HepG2 (cell line): ENCODE data around the gene DDX19B. TPM values are rescaled to one million over a fixed set of nuclear protein-coding genes. Genes with fewer than 3 reads are reported as not detected.
A peak's percentile ranks its signal among the peaks of the same experiment; 100 is the strongest.

ENCODE experiments used
- HDAC6 ChIP-seq: fragments of 200-600 bp; sonication (generic); IDR thresholded peaks from 2 replicates; pipeline ENCODE4 v1.7.0; 2017; ENCODE audit warnings: mild to moderate bottlenecking, antibody characterized with exemption, low read length, low read depth
- HOXD1 ChIP-seq: sonication (generic); formaldehyde crosslinking; IDR thresholded peaks from 2 replicates; pipeline ENCODE4 v1.5.0; 2020; ENCODE audit warnings: missing genetic modification reagents
- JARID2 ChIP-seq: sonication (generic); formaldehyde crosslinking; IDR thresholded peaks from 2 replicates; pipeline ENCODE4 v1.8.1; 2023; ENCODE audit warnings: missing genetic modification reagents, inconsistent platforms; ENCODE audit not compliant: insufficient replicate concordance
- KDM5A ChIP-seq: fragments of 200-600 bp; sonication (generic); IDR thresholded peaks from 2 replicates; pipeline ENCODE4 v1.7.0; 2018; ENCODE audit warnings: antibody characterized with exemption, mild to moderate bottlenecking, low read length, borderline replicate concordance
- PAXIP1 ChIP-seq: sonication (generic); formaldehyde crosslinking; conservative IDR thresholded peaks from 2 replicates; pipeline ENCODE4 v1.4.0; 2020; ENCODE audit warnings: mild to moderate bottlenecking, missing genetic modification reagents, moderate library complexity
- PHB2 ChIP-seq: fragments of 450-650 bp; IDR thresholded peaks from 2 replicates; pipeline ENCODE4 v1.6.1; 2018; ENCODE audit not compliant: partially characterized antibody
- POLR2A ChIP-seq, 2 experiments: IDR thresholded peaks; 2 replicates each; pipeline ENCODE4 v1.6.1; 2011; ENCODE audit warnings: low read depth in 2 of 2, low read length in 2 of 2, mild to moderate bottlenecking in 1 of 2, moderate library complexity in 1 of 2; ENCODE audit not compliant: insufficient read depth in 1 of 2
- RFXAP ChIP-seq: sonication (generic); formaldehyde crosslinking; IDR thresholded peaks from 2 replicates; pipeline ENCODE4 v1.4.0; 2020; ENCODE audit warnings: missing genetic modification reagents, borderline replicate concordance
- SALL1 ChIP-seq: sonication (generic); formaldehyde crosslinking; IDR thresholded peaks from 2 replicates; pipeline ENCODE4 v1.8.0; 2022; ENCODE audit warnings: mild to moderate bottlenecking, missing genetic modification reagents
- SP140L ChIP-seq: sonication (generic); formaldehyde crosslinking; IDR thresholded peaks from 2 replicates; pipeline ENCODE4 v1.4.0; 2020; ENCODE audit warnings: missing genetic modification reagents, borderline replicate concordance
- TIGD3 ChIP-seq: sonication (generic); formaldehyde crosslinking; IDR thresholded peaks from 2 replicates; pipeline ENCODE4 v1.5.1; 2020; ENCODE audit warnings: mild to moderate bottlenecking, missing genetic modification reagents, borderline replicate concordance
- ZFYVE20 ChIP-seq: sonication (generic); formaldehyde crosslinking; IDR thresholded peaks from 2 replicates; pipeline ENCODE4 v1.8.0; 2023; ENCODE audit warnings: low read depth, mild to moderate bottlenecking, moderate library complexity, missing genetic modification reagents, borderline replicate concordance
- ZNF143 ChIP-seq: sonication (generic); formaldehyde crosslinking; IDR thresholded peaks from 2 replicates; pipeline ENCODE4 v1.4.0; 2020; ENCODE audit warnings: missing genetic modification reagents
- ZNF180 ChIP-seq: sonication (generic); formaldehyde crosslinking; IDR thresholded peaks from 2 replicates; pipeline ENCODE4 v1.4.0; 2020; ENCODE audit warnings: low read depth, missing genetic modification reagents, borderline replicate concordance
- ZNF225 ChIP-seq: sonication (generic); formaldehyde crosslinking; IDR thresholded peaks from 2 replicates; pipeline ENCODE4 v1.4.0; 2020; ENCODE audit warnings: mild to moderate bottlenecking, missing genetic modification reagents
- ZNF333 ChIP-seq: sonication (generic); formaldehyde crosslinking; IDR thresholded peaks from 2 replicates; pipeline ENCODE4 v1.4.0; 2020; ENCODE audit warnings: mild to moderate bottlenecking, missing genetic modification reagents, borderline replicate concordance
- ZNF562 ChIP-seq: sonication (generic); formaldehyde crosslinking; IDR thresholded peaks from 2 replicates; pipeline ENCODE4 v1.8.0; 2022; ENCODE audit warnings: missing genetic modification reagents, borderline replicate concordance
- ZNF790 ChIP-seq: sonication (generic); formaldehyde crosslinking; IDR thresholded peaks from 2 replicates; pipeline ENCODE4 v1.8.0; 2022; ENCODE audit warnings: missing genetic modification reagents, mild to moderate bottlenecking, borderline replicate concordance
- polyA plus RNA-seq, 8 experiments: library from polyadenylated mRNA; depleted of rRNA in 3 of 8; stranded (reverse) in 7 of 8; unstranded in 1 of 8; fragments of >200 nt; fragmentation: Illumina TruSeq in 4 of 8; extraction: Trizol in 4 of 8; gene quantifications; 2 replicates each; pipeline versions ENCODE4 v1.2.1 to v1.2.3, GENCODE V29; 2011 to 2016; ENCODE audit warnings: low read depth in 4 of 8, missing spikeins in 1 of 8, mixed read lengths in 1 of 8; ENCODE audit not compliant: insufficient read depth in 1 of 8
- total RNA-seq, 5 experiments: library from RNA; depleted of rRNA; stranded (reverse); fragments of >200 nt; fragmentation: Illumina TruSeq; extraction: Trizol; gene quantifications; 2 replicates each; pipeline ENCODE4 v1.2.3, GENCODE V29; 2016; ENCODE audit warnings: low read depth in 1 of 5
- TF ChIP-seq, protein P1 (sequence below): sonication (generic); formaldehyde crosslinking; IDR thresholded peaks from 2 replicates; pipeline ENCODE4 v1.4.0; 2020; ENCODE audit warnings: missing genetic modification reagents
- TF ChIP-seq, protein P2 (sequence below): sonication (generic); formaldehyde crosslinking; IDR thresholded peaks from 2 replicates; pipeline ENCODE4 v1.4.0; 2020; ENCODE audit warnings: mild to moderate bottlenecking, low read depth, missing genetic modification reagents

The DDX19B gene
- total and polyA plus RNA-seq, 2 of the 13 experiments (the other 11 are each of a cell fraction or from before 2014, with no cell fraction given) = 36.2 to 40.0 TPM

DNA sequence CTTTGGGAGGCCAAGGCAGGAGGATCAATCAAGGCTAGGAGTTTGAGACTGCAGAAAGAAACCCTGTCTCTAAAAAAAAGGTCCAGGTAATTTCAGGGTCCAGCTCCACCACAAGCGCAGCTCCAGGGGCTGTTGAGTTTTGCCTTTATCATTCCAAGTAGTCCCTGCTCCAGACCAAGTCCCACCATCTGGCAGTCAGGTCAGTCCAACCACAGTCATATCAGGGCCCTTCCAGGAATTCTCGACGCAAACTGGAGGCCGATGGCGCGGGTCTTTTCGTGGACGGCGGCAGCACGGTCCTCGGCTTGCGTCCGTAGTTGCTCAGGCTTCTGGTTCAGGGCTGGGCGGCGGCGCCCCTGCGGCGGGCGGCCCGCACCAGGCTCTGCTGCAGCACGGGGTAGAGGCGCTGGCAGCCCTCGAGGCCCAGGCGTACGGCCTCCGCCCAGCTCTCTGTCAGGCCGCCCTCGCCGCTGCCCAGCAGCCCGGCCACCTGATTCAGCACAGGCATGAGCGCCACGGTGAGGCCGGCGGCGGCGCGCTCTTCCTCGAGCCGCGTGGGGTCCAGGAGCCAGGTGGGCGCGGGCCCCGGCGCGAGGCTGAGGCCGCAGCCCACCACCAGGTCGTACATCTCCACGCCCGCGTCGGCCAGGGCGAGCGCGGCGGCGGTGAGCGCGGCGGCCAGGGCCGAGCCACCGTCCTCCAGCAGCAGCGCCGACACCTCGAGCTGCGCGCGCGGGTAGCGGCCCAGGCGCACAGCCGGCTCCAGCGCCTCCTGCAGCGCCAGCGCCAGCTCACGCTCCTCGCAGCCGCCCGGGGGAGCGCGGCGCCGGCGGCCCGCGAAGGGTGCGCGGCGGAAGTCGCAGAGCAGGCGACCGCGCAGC is 48.0 kb upstream of the DDX19B start (continued):
- TF ChIP-seq ZNF562 (CRISPR knock-in tag) (no peak), ZNF333 (CRISPR knock-in tag) (peak; percentile 43; the same call in 1 of the 2 replicates), PAXIP1 (CRISPR knock-in tag) (peak; percentile 23; the same call in 1 of the 2 replicates), JARID2 (CRISPR knock-in tag) (no peak), ZNF225 (CRISPR knock-in tag) (0 out of 2 replicates have a peak, but pooled peaks have one; percentile 57), PHB2 (no peak), KDM5A (no peak; the same call in 1 of the 2 replicates), ZNF143 (CRISPR knock-in tag) (peak; percentile 43; the same call in 1 of the 2 replicates), SP140L (CRISPR knock-in tag) (no peak), HDAC6 (no peak), POLR2A (IDR thresholded peaks at IDR 0.05; ENCODE audit: insufficient read depth in 1 of 2, low read depth in 2 of 2, low read length in 2 of 2) (peak in 1 of 2 experiments; percentile 28; a peak in 1 of 4 replicates), ZNF180 (CRISPR knock-in tag) (no peak), ZFYVE20 (CRISPR knock-in tag) (peak; percentile 96), HOXD1 (CRISPR knock-in tag) (peak; percentile 83; the same call in 1 of the 2 replicates), ZNF790 (CRISPR knock-in tag) (no peak; the same call in 1 of the 2 replicates), RFXAP (CRISPR knock-in tag) (no peak), SALL1 (CRISPR knock-in tag) (peak; percentile 87), TIGD3 (CRISPR knock-in tag) (no peak)
- TF ChIP-seq, protein P1, sequence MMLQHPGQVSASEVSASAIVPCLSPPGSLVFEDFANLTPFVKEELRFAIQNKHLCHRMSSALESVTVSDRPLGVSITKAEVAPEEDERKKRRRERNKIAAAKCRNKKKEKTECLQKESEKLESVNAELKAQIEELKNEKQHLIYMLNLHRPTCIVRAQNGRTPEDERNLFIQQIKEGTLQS (CRISPR knock-in tag) = no peak; the same call in 1 of the 2 replicates
- TF ChIP-seq, protein P2, sequence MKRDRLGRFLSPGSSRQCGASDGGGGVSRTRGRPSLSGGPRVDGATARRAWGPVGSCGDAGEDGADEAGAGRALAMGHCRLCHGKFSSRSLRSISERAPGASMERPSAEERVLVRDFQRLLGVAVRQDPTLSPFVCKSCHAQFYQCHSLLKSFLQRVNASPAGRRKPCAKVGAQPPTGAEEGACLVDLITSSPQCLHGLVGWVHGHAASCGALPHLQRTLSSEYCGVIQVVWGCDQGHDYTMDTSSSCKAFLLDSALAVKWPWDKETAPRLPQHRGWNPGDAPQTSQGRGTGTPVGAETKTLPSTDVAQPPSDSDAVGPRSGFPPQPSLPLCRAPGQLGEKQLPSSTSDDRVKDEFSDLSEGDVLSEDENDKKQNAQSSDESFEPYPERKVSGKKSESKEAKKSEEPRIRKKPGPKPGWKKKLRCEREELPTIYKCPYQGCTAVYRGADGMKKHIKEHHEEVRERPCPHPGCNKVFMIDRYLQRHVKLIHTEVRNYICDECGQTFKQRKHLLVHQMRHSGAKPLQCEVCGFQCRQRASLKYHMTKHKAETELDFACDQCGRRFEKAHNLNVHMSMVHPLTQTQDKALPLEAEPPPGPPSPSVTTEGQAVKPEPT (CRISPR knock-in tag) = peak; percentile 65; the same call in 1 of the 2 replicates
